Prostate gland (tissue), 2 donors: ENCODE results near the gene DHCR7.
A peak's percentile ranks its signal among the peaks of the same experiment; 100 is the strongest.

ENCODE experiments used
- CTCF ChIP-seq, 4 experiments: fragments of 200-600 bp in 2 of 4; fragments of 450-650 bp in 2 of 4; sonication (generic) in 2 of 4; IDR thresholded peaks; 1 replicate in 3 of 4; 2 replicates in 1 of 4; pipeline ENCODE4 v1.5.1; 2016 to 2019; ENCODE audit warnings: antibody characterized with exemption in 4 of 4, mild to moderate bottlenecking in 2 of 4, moderate library complexity in 2 of 4
- POLR2A ChIP-seq: fragments of 450-650 bp; IDR thresholded peaks from one replicate; pipeline ENCODE4 v1.6.1; 2016; ENCODE audit warnings: antibody characterized with exemption, mild to moderate bottlenecking

- TF ChIP-seq POLR2A (peak; percentile 66), CTCF (IDR thresholded peaks at IDR 0.05) (peak in 1 of 4 experiments; percentile 5)
Measured at GRCh38 chr11:71453037-71453917, 5.1 kb upstream of the DHCR7 start, which contains the start of gene NADSYN1.
